GM23338 (cell line): Measurements from ENCODE around the gene FOXJ2. TPM values are rescaled to one million over a fixed set of nuclear protein-coding genes. Genes with fewer than 3 reads are reported as not detected.
"Not testable (repeated sequence)": the region's sequence is repeated elsewhere in the genome, so short reads cannot be mapped to it uniquely, and the experiment has no call there.

ENCODE experiments used
- ATAC-seq: fragments of 200-7000 bp; cut with Tn5 transposase; 3 replicates; pipeline ENCODE4 v1.9.1; 2020
- DNase-seq: peaks from one replicate; pipeline ENCODE4 v3.0.0-alpha.2; 2015; ENCODE audit warnings: low spot score
- H2AFZ ChIP-seq: fragments of 200-600 bp; sonication (generic); 2 replicates; pipeline ENCODE4 v1.8.0; 2016; ENCODE audit warnings: antibody characterized with exemption, mild to moderate bottlenecking, moderate library complexity
- H3F3A ChIP-seq: fragments of 200-600 bp; sonication (generic); replicated peaks from 2 replicates; pipeline ENCODE4 v1.8.0; 2017; ENCODE audit warnings: antibody characterized with exemption, mixed run types, low read depth
- H3K27ac ChIP-seq: fragments of 200-600 bp; sonication (generic); 2 replicates; pipeline ENCODE4 v1.6.1; 2016; ENCODE audit warnings: low read depth
- H3K27me3 ChIP-seq: fragments of 200-600 bp; sonication (generic); 2 replicates; pipeline ENCODE4 v1.8.0; 2016; ENCODE audit warnings: mild to moderate bottlenecking, mixed run types, moderate library complexity; ENCODE audit not compliant: insufficient read depth
- H3K36me3 ChIP-seq: fragments of 200-600 bp; sonication (generic); 2 replicates; pipeline ENCODE4 v1.8.0; 2016; ENCODE audit warnings: mild to moderate bottlenecking; ENCODE audit not compliant: insufficient read depth
- H3K4me1 ChIP-seq: fragments of 200-600 bp; sonication (generic); 2 replicates; pipeline ENCODE4 v1.8.0; 2016; ENCODE audit warnings: mild to moderate bottlenecking, moderate library complexity; ENCODE audit not compliant: insufficient read depth
- H3K4me2 ChIP-seq: fragments of 200-600 bp; sonication (generic); 2 replicates; pipeline ENCODE4 v1.7.1; 2017; ENCODE audit warnings: mixed run types
- H3K4me3 ChIP-seq: fragments of 200-600 bp; sonication (generic); 2 replicates; pipeline ENCODE4 v1.6.1; 2016; ENCODE audit warnings: mixed run types
- H3K79me2 ChIP-seq: fragments of 200-600 bp; sonication (generic); replicated peaks from 2 replicates; pipeline ENCODE4 v1.8.0; 2017; ENCODE audit warnings: mild to moderate bottlenecking; ENCODE audit not compliant: insufficient read depth
- H3K9me2 ChIP-seq: fragments of 200-600 bp; sonication (generic); 2 replicates; pipeline ENCODE4 v1.8.0; 2017; ENCODE audit not compliant: insufficient read depth
- H4K20me1 ChIP-seq: fragments of 200-600 bp; sonication (generic); replicated peaks from 2 replicates; pipeline ENCODE4 v1.8.0; 2017; ENCODE audit warnings: mild to moderate bottlenecking; ENCODE audit not compliant: insufficient read depth
- H3K27ac Mint-ChIP-seq: 2 replicates; pipeline ENCODE4 v1.8.0; 2020; ENCODE audit warnings: inconsistent platforms, mild to moderate bottlenecking, moderate library complexity, mixed read lengths
- H3K27me3 Mint-ChIP-seq: 3 replicates; pipeline ENCODE4 v1.8.0; 2022; ENCODE audit warnings: low read depth, mild to moderate bottlenecking, moderate library complexity, mixed read lengths, inconsistent platforms; ENCODE audit not compliant: insufficient read depth, poor library complexity
- H3K36me3 Mint-ChIP-seq: 3 replicates; pipeline ENCODE4 v1.8.0; 2021; ENCODE audit warnings: low read depth, mild to moderate bottlenecking, inconsistent platforms, moderate library complexity, mixed read lengths
- H3K4me1 Mint-ChIP-seq: 3 replicates; pipeline ENCODE4 v1.8.0; 2020; ENCODE audit warnings: mild to moderate bottlenecking, inconsistent platforms, mixed read lengths
- H3K4me3 Mint-ChIP-seq: 3 replicates; pipeline ENCODE4 v1.8.0; 2021; ENCODE audit warnings: moderate library complexity, mild to moderate bottlenecking, inconsistent platforms, mixed read lengths
- H3K9me3 Mint-ChIP-seq: 3 replicates; pipeline ENCODE4 v1.8.0; 2020; ENCODE audit warnings: moderate library complexity, mild to moderate bottlenecking, inconsistent platforms, mixed read lengths
- CREB1 ChIP-seq: fragments of 250-450 bp; sonication (Bioruptor Pico); IDR thresholded peaks from 2 replicates; pipeline ENCODE4 v1.5.0; 2020; ENCODE audit warnings: low read depth, mild to moderate bottlenecking, moderate library complexity
- JUNB ChIP-seq: IDR thresholded peaks from one replicate; pipeline ENCODE4 v1.6.1; 2016; ENCODE audit warnings: antibody characterized with exemption; ENCODE audit not compliant: unreplicated experiment
- NANOG ChIP-seq: IDR thresholded peaks from 2 replicates; pipeline ENCODE4 v1.6.1; 2016; ENCODE audit warnings: antibody characterized with exemption, borderline replicate concordance
- POLR2AphosphoS5 ChIP-seq: IDR thresholded peaks from 2 replicates; pipeline ENCODE4 v1.6.1; 2016; ENCODE audit warnings: antibody characterized with exemption, low read depth
- REST ChIP-seq: IDR thresholded peaks from one replicate; pipeline ENCODE4 v1.6.1; 2018; ENCODE audit warnings: antibody characterized with exemption; ENCODE audit not compliant: unreplicated experiment
- ZNF462 ChIP-seq: fragments of 250-450 bp; sonication (Bioruptor Pico); IDR thresholded peaks from 2 replicates; pipeline ENCODE4 v1.5.0; 2020; ENCODE audit warnings: mild to moderate bottlenecking, moderate library complexity
- polyA plus RNA-seq: library from polyadenylated mRNA; unstranded; fragments of >200 nt; fragmentation: Nextera tagmentation; extraction: Ambion mirVana; gene quantifications from 2 replicates; pipeline ENCODE4 v1.2.1, GENCODE V29; 2016
- total RNA-seq: library from RNA; depleted of rRNA; stranded (reverse); fragments of >200 nt; shearing (Covaris generic); gene quantifications from 2 replicates; pipeline ENCODE4 v1.2.3, GENCODE V29; 2014

Gene FOXJ2
- total and polyA plus RNA-seq, 2 experiments from 2014 or later, result 4.9 to 10.4 TPM

GRCh38 chr12:8069582-8069981 lies 37.1 kb downstream of the FOXJ2 start:
- Mint-ChIP-seq H3K36me3 (no peaks in the 10 kb centered on the region), H3K9me3 (no peaks in the 10 kb centered on the region), H3K27ac (no peak overlapping the region), H3K27me3 (no peaks in the 10 kb centered on the region), H3K4me3 (no peak overlapping the region), H3K4me1 (no peaks in the 10 kb centered on the region)
- TF ChIP-seq NANOG (no peak), JUNB (no peak), REST (no peak)
- Histone ChIP-seq H3K9me2 (no peaks in the 10 kb centered on the region), H3K4me3 (no peak overlapping the region), H3F3A (no peaks in the 10 kb centered on the region), H2AFZ (no peak overlapping the region; the same call in 1 of the 2 replicates), H3K27ac (no peak overlapping the region), H3K4me1 (no peaks in the 10 kb centered on the region), H3K36me3 (no peaks in the 10 kb centered on the region), H4K20me1 (no peaks in the 10 kb centered on the region), H3K4me2 (no peak overlapping the region), H3K79me2 (no peaks in the 10 kb centered on the region), H3K27me3 (no peaks in the 10 kb centered on the region)
- no peak for ATAC-seq
- no peak for DNase-seq

DNA sequence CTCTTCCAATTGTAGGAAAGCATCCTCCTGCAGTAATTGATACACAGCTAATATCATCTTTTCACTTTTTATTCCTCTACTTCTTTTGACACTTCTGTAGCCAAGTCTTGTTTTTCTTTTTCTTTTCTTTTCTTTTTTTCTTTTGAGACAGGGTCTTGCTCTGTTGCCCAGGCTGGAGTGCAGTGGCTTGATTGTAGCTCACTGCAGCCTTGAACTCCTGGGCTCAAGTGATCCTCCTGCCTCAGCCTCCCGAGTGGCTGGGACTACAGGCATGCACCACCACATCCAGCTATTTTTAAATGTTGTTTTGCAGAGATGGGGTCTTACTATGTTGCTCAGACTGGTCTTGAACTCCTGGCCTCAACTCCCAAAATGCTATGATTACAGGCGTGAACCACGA lies 39.3 kb downstream of the FOXJ2 start:
- DNase-seq, H3K36me3 ChIP-seq, H3K27me3 Mint-ChIP-seq, ATAC-seq, H3K27me3 ChIP-seq, H3K4me1 ChIP-seq, H3K27ac Mint-ChIP-seq, H3K9me3 Mint-ChIP-seq, H2AFZ ChIP-seq, H3K4me1 Mint-ChIP-seq, H3K4me3 Mint-ChIP-seq, H3K4me2 ChIP-seq, H3K36me3 Mint-ChIP-seq, H3K79me2 ChIP-seq, H3K4me3 ChIP-seq, H3K9me2 ChIP-seq, H3F3A ChIP-seq, H4K20me1 ChIP-seq, H3K27ac ChIP-seq: not testable (repeated sequence)

DNA sequence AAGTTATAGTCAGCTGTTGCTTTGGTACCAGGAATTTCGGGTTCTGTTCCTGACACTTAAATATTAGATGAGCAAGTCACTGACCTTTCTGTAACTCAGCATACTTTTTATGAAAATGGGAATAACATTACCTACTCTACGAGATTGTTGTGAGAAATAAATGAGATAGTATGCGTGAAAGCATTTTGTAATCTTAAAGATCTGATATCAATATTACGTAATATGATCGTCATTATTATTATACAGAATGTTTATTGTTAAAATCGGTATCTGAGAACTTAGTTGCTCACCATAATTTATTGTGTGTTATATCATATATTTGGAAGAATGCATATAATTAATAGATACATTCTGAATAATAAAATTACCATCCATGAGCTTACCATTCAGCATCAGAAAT lies 43.4 kb downstream of the FOXJ2 start:
- no peak overlapping the region for H3K4me3 Mint-ChIP-seq
- H3K9me3 Mint-ChIP-seq, result no peaks in the 10 kb centered on the region
- ATAC-seq (no peak), DNase-seq (no peak)
- no peak overlapping the region for H3K27ac Mint-ChIP-seq
- Histone ChIP-seq H3K27ac (no peak overlapping the region), H3K4me3 (no peak overlapping the region), H3K4me2 (no peak overlapping the region), H4K20me1 (no peaks in the 10 kb centered on the region), H3K36me3 (no peaks in the 10 kb centered on the region), H3K9me2 (no peaks in the 10 kb centered on the region), H3K27me3 (no peaks in the 10 kb centered on the region), H3K4me1 (0 out of 2 replicates have a peak, but pooled peaks cover 4% of the 10 kb centered on the region), H3F3A (no peaks in the 10 kb centered on the region), H3K79me2 (no peaks in the 10 kb centered on the region), H2AFZ (no peak overlapping the region)
- H3K4me1 Mint-ChIP-seq, result peaks cover 12% of the 10 kb centered on the region
- no peaks in the 10 kb centered on the region for H3K36me3 Mint-ChIP-seq
- TF ChIP-seq ZNF462 (CRISPR knock-in tag), result no peak
- TF ChIP-seq CREB1 (CRISPR knock-in tag), result no peak
- no peak for TF ChIP-seq POLR2AphosphoS5
- peaks cover 2% of the 10 kb centered on the region for H3K27me3 Mint-ChIP-seq
